ENCODE results near the gene RYR1. TPM values are rescaled to one million over a fixed set of nuclear protein-coding genes. Genes with fewer than 3 reads are reported as not detected.

The RYR1 gene
- total and polyA plus RNA-seq, 10 of the 15 experiments (the other 5 are each of a cell fraction or from before 2014, with no cell fraction given), result under 0.01 to 0.32 (median 0.07) TPM; not detected in 1

DNA sequence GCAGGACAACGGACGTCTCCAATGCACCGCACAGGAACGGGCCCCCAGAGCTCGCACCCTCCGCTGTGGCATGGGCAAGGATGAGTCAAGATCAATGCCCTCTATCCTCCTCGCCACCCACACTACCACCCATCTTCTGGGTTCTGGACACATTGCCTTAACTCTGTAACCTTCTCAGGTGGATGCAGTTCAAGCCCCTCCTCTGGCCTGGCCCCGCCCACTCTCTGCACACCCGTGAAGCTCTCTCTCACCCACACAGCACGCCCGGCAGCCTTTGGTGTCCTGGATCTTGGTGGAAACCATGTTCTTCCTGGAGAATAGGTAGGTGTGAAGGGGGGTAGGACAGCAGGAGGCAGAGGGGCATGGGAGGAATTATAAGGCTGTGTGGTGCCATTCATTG, 163.6 kb downstream of the RYR1 start:
- peaks cover 20 to 27% of the 10 kb centered on the region in 2 experiments; a peak in 3 of 4 replicates for H3K36me3 ChIP-seq (ENCODE audit: control insufficient read depth in 2 of 2, insufficient read depth in 2 of 2, low read length in 1 of 2)
- ATAC-seq (no peak), DNase-seq (ENCODE audit: low read depth, low spot score) (no peak), FAIRE-seq (no peak)
- CTCF ChIA-PET, result no interaction called here
- RAD21 ChIA-PET (ENCODE audit: unreplicated experiment), result interaction anchor here (0.6 kb wide), 1 partner anchor 83 kb away, joined by 3 read pairs; no protein-coding TSS in a partner anchor
- WGBS (ENCODE audit: insufficient coverage, insufficient replicate concordance, low lambda C conversion rate, missing lambda C conversion rate), result 87% methylated on average over 11 of the region's 11 CpGs
- SMC1A ChIA-PET (ENCODE audit: uncharacterized antibody, unreplicated experiment), result no interaction called here
- no peaks in the 10 kb centered on the region for H3K79me2 ChIP-seq (ENCODE audit: control insufficient read depth, insufficient read depth, low read length)
- no peaks in the 10 kb centered on the region for H4K20me1 ChIP-seq (ENCODE audit: control insufficient read depth, insufficient read depth)
- no peak overlapping the region for H3K9ac ChIP-seq (ENCODE audit: control insufficient read depth, insufficient read depth, low read length)
- in situ Hi-C loops (cut with MboI) (no loop called here), intact Hi-C loops (cut with micrococcal nuclease; ENCODE audit: unreplicated experiment) (no loop called here)
- no peak overlapping the region for H3K4me3 ChIP-seq
- no peaks in the 10 kb centered on the region for H3K27me3 ChIP-seq (replicated peaks in 1 of 2; ENCODE audit: control insufficient read depth in 2 of 2, insufficient read depth in 2 of 2, low read length in 1 of 2)
- H2AFZ ChIP-seq (ENCODE audit: control insufficient read depth, low read depth, low read length), result no peak overlapping the region
- H3K9me3 ChIP-seq (replicated peaks; ENCODE audit: control insufficient read depth, insufficient read depth, low read length), result no peaks in the 10 kb centered on the region
- no TSS peak for BruUV-seq (replicated peaks)
- no peak overlapping the region for H3K27ac ChIP-seq (ENCODE audit: control insufficient read depth, insufficient read depth)
- H3K4me2 ChIP-seq (ENCODE audit: control insufficient read depth, insufficient read depth), result no peak overlapping the region
- no peak for TF ChIP-seq E2F8 (IDR thresholded peaks at IDR 0.05; ENCODE audit: low read depth, partially characterized antibody)
- no peak for TF ChIP-seq IRF4 (IDR thresholded peaks at IDR 0.05; ENCODE audit: low read depth, low read length)
- no peak for TF ChIP-seq KDM1A (IDR thresholded peaks at IDR 0.05; ENCODE audit: borderline replicate concordance)
- TF ChIP-seq MTA3 (IDR thresholded peaks at IDR 0.05; ENCODE audit: borderline replicate concordance, low read length), result no peak
- TF ChIP-seq NFYB (IDR thresholded peaks at IDR 0.05; ENCODE audit: insufficient read depth, low read depth, low read length), result no peak
- TF ChIP-seq NR2C2 (IDR thresholded peaks at IDR 0.05; ENCODE audit: borderline replicate concordance, control insufficient read depth, insufficient read length, low read depth), result no peak
- TF ChIP-seq STAT3 (IDR thresholded peaks at IDR 0.05; ENCODE audit: low read depth, low read length), result no peak
- TF ChIP-seq, protein P1, sequence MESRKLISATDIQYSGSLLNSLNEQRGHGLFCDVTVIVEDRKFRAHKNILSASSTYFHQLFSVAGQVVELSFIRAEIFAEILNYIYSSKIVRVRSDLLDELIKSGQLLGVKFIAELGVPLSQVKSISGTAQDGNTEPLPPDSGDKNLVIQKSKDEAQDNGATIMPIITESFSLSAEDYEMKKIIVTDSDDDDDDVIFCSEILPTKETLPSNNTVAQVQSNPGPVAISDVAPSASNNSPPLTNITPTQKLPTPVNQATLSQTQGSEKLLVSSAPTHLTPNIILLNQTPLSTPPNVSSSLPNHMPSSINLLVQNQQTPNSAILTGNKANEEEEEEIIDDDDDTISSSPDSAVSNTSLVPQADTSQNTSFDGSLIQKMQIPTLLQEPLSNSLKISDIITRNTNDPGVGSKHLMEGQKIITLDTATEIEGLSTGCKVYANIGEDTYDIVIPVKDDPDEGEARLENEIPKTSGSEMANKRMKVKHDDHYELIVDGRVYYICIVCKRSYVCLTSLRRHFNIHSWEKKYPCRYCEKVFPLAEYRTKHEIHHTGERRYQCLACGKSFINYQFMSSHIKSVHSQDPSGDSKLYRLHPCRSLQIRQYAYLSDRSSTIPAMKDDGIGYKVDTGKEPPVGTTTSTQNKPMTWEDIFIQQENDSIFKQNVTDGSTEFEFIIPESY (IDR thresholded peaks at IDR 0.05), result no peak
- no peak for TF ChIP-seq TCF12 (IDR thresholded peaks at IDR 0.05; ENCODE audit: low read depth, low read length)
- POLR2A ChIA-PET, result interaction anchor here (0.5 kb wide), 1 partner anchor 44 kb away, joined by 4 read pairs; no protein-coding TSS in a partner anchor
- no peaks in the 10 kb centered on the region for H3K4me1 ChIP-seq (ENCODE audit: control insufficient read depth, insufficient read depth, low read length)
